Vagina (tissue), 2 donors: ENCODE measurements around the gene CCDC158.
"Not testable (repeated sequence)": the region's sequence is repeated elsewhere in the genome, so short reads cannot be mapped to it uniquely, and the experiment has no call there.

Experiments
- POLR2AphosphoS5 ChIP-seq, 2 donors: sonication (generic); formaldehyde crosslinking; IDR thresholded peaks; one replicate each; pipeline ENCODE4 v1.9.0; 2017; ENCODE audit warnings: antibody characterized with exemption in 2 of 2, mild to moderate bottlenecking in 2 of 2, low read depth in 1 of 2; ENCODE audit not compliant: insufficient read depth in 1 of 2
- TF ChIP-seq, protein P1 (sequence below), 3 experiments: fragments of 450-650 bp in 2 of 3; fragments of 200-600 bp in 1 of 3; sonication (generic) in 1 of 3; IDR thresholded peaks; one replicate each; pipeline ENCODE4 v1.5.1; 2017 to 2019; ENCODE audit warnings: antibody characterized with exemption in 3 of 3, mild to moderate bottlenecking in 2 of 3, moderate library complexity in 2 of 3

- TF ChIP-seq, protein P1, sequence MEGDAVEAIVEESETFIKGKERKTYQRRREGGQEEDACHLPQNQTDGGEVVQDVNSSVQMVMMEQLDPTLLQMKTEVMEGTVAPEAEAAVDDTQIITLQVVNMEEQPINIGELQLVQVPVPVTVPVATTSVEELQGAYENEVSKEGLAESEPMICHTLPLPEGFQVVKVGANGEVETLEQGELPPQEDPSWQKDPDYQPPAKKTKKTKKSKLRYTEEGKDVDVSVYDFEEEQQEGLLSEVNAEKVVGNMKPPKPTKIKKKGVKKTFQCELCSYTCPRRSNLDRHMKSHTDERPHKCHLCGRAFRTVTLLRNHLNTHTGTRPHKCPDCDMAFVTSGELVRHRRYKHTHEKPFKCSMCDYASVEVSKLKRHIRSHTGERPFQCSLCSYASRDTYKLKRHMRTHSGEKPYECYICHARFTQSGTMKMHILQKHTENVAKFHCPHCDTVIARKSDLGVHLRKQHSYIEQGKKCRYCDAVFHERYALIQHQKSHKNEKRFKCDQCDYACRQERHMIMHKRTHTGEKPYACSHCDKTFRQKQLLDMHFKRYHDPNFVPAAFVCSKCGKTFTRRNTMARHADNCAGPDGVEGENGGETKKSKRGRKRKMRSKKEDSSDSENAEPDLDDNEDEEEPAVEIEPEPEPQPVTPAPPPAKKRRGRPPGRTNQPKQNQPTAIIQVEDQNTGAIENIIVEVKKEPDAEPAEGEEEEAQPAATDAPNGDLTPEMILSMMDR (IDR thresholded peaks at IDR 0.05): not testable (repeated sequence)
- not testable (repeated sequence) for TF ChIP-seq POLR2AphosphoS5 (IDR thresholded peaks at IDR 0.05; ENCODE audit: insufficient read depth in 1 of 2, low read depth in 1 of 2)
Observed at GRCh38 chr4:76287811-76288210, 133.1 kb downstream of the CCDC158 start.
